MCF 10A (cell line): Measurements from ENCODE around the gene CD93. TPM values are rescaled to one million over a fixed set of nuclear protein-coding genes. Genes with fewer than 3 reads are reported as not detected.
A peak's percentile ranks its signal among the peaks of the same experiment; 100 is the strongest.

Source experiments
- BruUV-seq: library from RNA; stranded (reverse); fragments of 400-500 nt; replicated peaks from 2 replicates; lab custom pipeline; 2021; lab: Mats Ljungman, UMichigan
- CTCF ChIA-PET: fragments of 300-600 bp; sonication (Branson Sonifier 250); formaldehyde crosslinking; extraction: SDS; loops from one replicate; lab custom pipeline; 2021; ENCODE audit warnings: antibody characterized with exemption, inconsistent platforms; lab: Yijun Ruan, JAX
- POLR2A ChIA-PET: fragments of 300-600, 350-650 bp; sonication (Branson Sonifier 250); formaldehyde crosslinking; extraction: SDS; loops from one replicate; lab custom pipeline; 2020; ENCODE audit warnings: antibody characterized with exemption, inconsistent platforms; lab: Yijun Ruan, JAX
- DNase-seq: peaks from one replicate; pipeline ENCODE4 v3.0.0-alpha.2; 2018; ENCODE audit not compliant: unreplicated experiment
- H3K27ac Mint-ChIP-seq: one replicate; pipeline ENCODE4 v1.8.0; 2022; ENCODE audit warnings: mild to moderate bottlenecking, low read depth, mixed read lengths; ENCODE audit not compliant: unreplicated experiment
- H3K27me3 Mint-ChIP-seq: one replicate; pipeline ENCODE4 v1.8.0; 2022; ENCODE audit warnings: mixed read lengths; ENCODE audit not compliant: insufficient read depth, unreplicated experiment
- H3K36me3 Mint-ChIP-seq: one replicate; pipeline ENCODE4 v1.8.0; 2022; ENCODE audit warnings: mild to moderate bottlenecking, moderate library complexity, mixed read lengths; ENCODE audit not compliant: insufficient read depth, unreplicated experiment
- H3K4me1 Mint-ChIP-seq: one replicate; pipeline ENCODE4 v1.8.0; 2022; ENCODE audit warnings: mixed read lengths; ENCODE audit not compliant: insufficient read depth, unreplicated experiment
- H3K4me3 Mint-ChIP-seq: one replicate; pipeline ENCODE4 v1.8.0; 2022; ENCODE audit warnings: mild to moderate bottlenecking, moderate library complexity, mixed read lengths; ENCODE audit not compliant: unreplicated experiment
- H3K9me3 Mint-ChIP-seq: one replicate; pipeline ENCODE4 v1.8.0; 2022; ENCODE audit warnings: mixed read lengths; ENCODE audit not compliant: unreplicated experiment
- intact Hi-C: fragments of 100-400 bp; cut with micrococcal nuclease; formaldehyde crosslinking; loops from 2 replicates; pipeline ENCODE4 v1.14.1; 2022
- total RNA-seq: library from RNA; stranded (reverse); gene quantifications from 2 replicates; pipeline ENCODE4 v1.2.3, GENCODE V29; 2022
- TF ChIP-seq, protein P1 (sequence below): fragments of 200-600 bp; IDR thresholded peaks from one replicate; pipeline ENCODE4 v1.8.0; 2022; ENCODE audit warnings: antibody characterized with exemption, mild to moderate bottlenecking; ENCODE audit not compliant: unreplicated experiment

The CD93 gene
- total RNA-seq, 1 experiment from 2014 or later, result not detected

DNA sequence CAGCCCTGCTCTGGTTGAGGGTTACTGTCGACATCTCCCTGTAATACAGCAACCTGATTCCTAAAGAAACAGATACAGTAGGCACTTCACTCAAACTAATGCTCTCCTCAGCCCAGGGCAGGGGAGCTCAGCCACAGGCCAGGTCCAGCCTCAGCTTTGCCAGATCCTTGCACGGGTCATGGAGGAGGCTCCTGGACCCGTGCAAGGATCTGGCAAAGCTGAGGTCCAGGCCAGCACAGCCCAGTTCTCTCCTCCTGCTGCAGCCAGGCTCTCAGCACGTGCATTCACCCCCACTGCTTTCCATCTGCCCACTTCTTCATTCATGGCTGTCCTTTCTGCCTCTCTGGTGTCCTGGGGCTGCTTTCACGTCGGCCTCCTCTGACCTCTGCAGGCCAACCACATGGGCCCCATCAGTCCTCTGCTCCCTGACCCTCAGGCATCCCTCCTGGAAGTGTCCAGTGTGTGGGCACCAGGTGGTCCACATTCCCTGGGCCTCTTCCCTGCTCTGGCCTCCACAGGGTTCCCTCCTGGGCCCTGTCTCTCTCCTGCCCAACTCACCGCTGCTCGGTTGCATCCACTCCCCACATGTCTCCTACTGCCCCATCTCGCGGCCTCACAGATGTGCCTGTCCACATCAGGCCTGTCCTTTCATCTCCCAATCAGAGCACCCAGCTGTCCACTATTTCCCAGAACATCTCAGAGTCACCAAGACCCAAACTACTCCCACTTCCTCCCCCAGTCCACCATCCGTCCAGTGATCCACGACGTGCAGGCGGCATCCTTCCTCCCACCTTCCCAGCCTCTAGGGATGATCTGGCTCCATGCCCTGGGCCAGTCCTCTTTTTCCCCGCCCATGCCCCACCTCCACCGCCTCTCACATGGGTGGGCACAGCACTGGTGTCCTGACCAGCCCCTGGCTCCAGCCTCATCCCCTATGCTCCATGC is 11.8 kb upstream of the CD93 start:
- H3K36me3 Mint-ChIP-seq, result no peaks in the 10 kb centered on the region
- CTCF ChIA-PET, result interaction anchor here (0.5 to 4.8 kb wide), 8 partner anchors 19 to 406 kb away, joined by 3 to 29 read pairs (median 10); partner anchors contain the start of gene THBD
- intact Hi-C loops, result no loop called here
- no TSS peak for BruUV-seq
- H3K4me3 Mint-ChIP-seq, result no peak overlapping the region
- no peak for DNase-seq
- H3K27me3 Mint-ChIP-seq, result no peaks in the 10 kb centered on the region
- H3K9me3 Mint-ChIP-seq, result no peaks in the 10 kb centered on the region
- peak overlapping the region; percentile 31 for H3K27ac Mint-ChIP-seq
- TF ChIP-seq, protein P1, sequence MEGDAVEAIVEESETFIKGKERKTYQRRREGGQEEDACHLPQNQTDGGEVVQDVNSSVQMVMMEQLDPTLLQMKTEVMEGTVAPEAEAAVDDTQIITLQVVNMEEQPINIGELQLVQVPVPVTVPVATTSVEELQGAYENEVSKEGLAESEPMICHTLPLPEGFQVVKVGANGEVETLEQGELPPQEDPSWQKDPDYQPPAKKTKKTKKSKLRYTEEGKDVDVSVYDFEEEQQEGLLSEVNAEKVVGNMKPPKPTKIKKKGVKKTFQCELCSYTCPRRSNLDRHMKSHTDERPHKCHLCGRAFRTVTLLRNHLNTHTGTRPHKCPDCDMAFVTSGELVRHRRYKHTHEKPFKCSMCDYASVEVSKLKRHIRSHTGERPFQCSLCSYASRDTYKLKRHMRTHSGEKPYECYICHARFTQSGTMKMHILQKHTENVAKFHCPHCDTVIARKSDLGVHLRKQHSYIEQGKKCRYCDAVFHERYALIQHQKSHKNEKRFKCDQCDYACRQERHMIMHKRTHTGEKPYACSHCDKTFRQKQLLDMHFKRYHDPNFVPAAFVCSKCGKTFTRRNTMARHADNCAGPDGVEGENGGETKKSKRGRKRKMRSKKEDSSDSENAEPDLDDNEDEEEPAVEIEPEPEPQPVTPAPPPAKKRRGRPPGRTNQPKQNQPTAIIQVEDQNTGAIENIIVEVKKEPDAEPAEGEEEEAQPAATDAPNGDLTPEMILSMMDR, result no peak
- POLR2A ChIA-PET, result interaction anchor here (0.7 to 3.6 kb wide), 11 partner anchors 11 to 64 kb away, joined by 3 to 58 read pairs (median 4); no protein-coding TSS in a partner anchor
- H3K4me1 Mint-ChIP-seq, result peaks cover 52% of the 10 kb centered on the region

DNA sequence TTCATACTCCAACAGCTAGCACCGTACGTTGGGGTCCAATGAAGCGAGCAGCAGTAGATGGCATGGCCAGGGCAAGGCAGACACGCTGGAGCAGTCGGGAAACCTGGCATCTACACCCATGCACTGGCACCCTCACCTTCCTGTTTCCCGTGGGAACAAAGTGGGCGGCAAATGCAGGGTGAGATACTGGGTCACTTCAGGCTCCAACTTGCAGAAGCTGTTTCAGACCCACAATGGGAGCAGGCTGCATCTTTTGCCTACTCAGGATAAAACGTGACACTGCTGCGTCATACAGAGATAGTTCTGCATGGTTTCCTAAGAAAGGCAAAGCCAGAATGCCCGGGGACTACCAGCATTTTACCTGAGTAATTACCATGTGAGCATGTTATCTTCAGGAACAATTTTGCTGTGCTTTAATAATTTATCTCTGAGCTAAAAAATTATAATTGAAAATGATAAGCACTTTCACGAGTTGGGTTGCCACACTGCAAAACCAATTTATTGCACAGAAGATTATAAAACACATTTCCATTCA is 10.9 kb upstream of the CD93 start:
- CTCF ChIA-PET, result interaction anchor here (1.3 to 4.8 kb wide), 6 partner anchors 18 to 405 kb away, joined by 3 to 29 read pairs (median 12); partner anchors contain the start of gene THBD
- H3K27ac Mint-ChIP-seq, result no peak overlapping the region
- no peak overlapping the region for H3K4me3 Mint-ChIP-seq
- POLR2A ChIA-PET, result interaction anchor here (0.7 to 3.6 kb wide), 12 partner anchors 11 to 128 kb away, joined by 3 to 25 read pairs (median 4); no protein-coding TSS in a partner anchor
- H3K27me3 Mint-ChIP-seq, result no peaks in the 10 kb centered on the region
- no peaks in the 10 kb centered on the region for H3K36me3 Mint-ChIP-seq
- no peaks in the 10 kb centered on the region for H3K9me3 Mint-ChIP-seq
- peak; percentile 65 for DNase-seq
- TF ChIP-seq, protein P1, result no peak
- no TSS peak for BruUV-seq
- intact Hi-C loops, result no loop called here
- H3K4me1 Mint-ChIP-seq, result peaks cover 52% of the 10 kb centered on the region

DNA sequence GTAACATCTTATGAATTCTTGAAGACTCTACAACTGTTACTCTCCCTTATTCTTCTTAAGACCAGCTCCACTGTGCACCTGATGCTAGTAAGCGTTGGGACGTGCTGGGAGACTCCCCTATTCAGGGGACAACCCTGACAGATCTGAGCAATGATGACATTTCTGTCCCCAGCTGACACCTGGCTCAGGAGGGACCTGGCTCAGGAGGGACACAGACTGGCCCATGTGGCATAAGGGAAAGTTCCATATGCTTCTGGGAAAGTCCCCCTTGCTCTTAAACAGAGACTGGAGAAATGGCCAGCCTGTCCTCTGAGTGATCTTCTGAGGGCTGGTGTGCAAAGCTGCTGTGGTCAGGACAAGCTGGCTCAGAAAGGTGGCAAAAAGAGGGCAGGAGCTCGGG is 10.0 kb upstream of the CD93 start:
- TF ChIP-seq, protein P1, result no peak
- Mint-ChIP-seq H3K9me3 (no peaks in the 10 kb centered on the region), H3K27me3 (no peaks in the 10 kb centered on the region), H3K4me1 (peaks cover 50% of the 10 kb centered on the region), H3K27ac (no peak overlapping the region), H3K4me3 (no peak overlapping the region), H3K36me3 (no peaks in the 10 kb centered on the region)
- BruUV-seq, result no TSS peak
- no peak for DNase-seq
- ChIA-PET CTCF (interaction anchor here (0.7 to 4.8 kb wide), 11 partner anchors 14 to 404 kb away, joined by 3 to 29 read pairs (median 5); no protein-coding TSS in a partner anchor), POLR2A (interaction anchor here (0.6 to 3.6 kb wide), 16 partner anchors 10 to 367 kb away, joined by 3 to 25 read pairs (median 4); partner anchors contain the start of gene NXT1)
- intact Hi-C loops, result no loop called here
